ENCODE results near the gene ZNF470.
A peak's percentile ranks its signal among the peaks of the same experiment; 100 is the strongest.

Gene ZNF470

GRCh38 chr19:56543776-56544175 lies 23.5 kb upstream of the ZNF470 start:
- peaks cover 3% of the 10 kb centered on the region; the same call in 1 of the 2 replicates for H3K9me3 ChIP-seq
- DNase-seq = no peak
- no peaks in the 10 kb centered on the region for H3K4me1 ChIP-seq
- peaks cover 3% of the 10 kb centered on the region for H3K36me3 ChIP-seq
- H3K4me3 ChIP-seq (ENCODE audit: low read depth, low read length) = no peak overlapping the region
- H3K27me3 ChIP-seq = no peaks in the 10 kb centered on the region
- TF ChIP-seq CTCF (IDR thresholded peaks at IDR 0.05; ENCODE audit: low read depth, low read length) = no peak

GRCh38 chr19:56547535-56547934 lies 19.7 kb upstream of the ZNF470 start:
- TF ChIP-seq CTCF (IDR thresholded peaks at IDR 0.05; ENCODE audit: low read depth, low read length) = peak; percentile 42
- no peaks in the 10 kb centered on the region for H3K9me3 ChIP-seq
- peaks cover 18% of the 10 kb centered on the region for H3K36me3 ChIP-seq
- H3K27me3 ChIP-seq = no peaks in the 10 kb centered on the region
- no peaks in the 10 kb centered on the region for H3K4me1 ChIP-seq
- DNase-seq = peak; percentile 22
- no peak overlapping the region for H3K4me3 ChIP-seq (ENCODE audit: low read depth, low read length)

GRCh38 chr19:56554272-56554869 lies 12.9 kb upstream of the ZNF470 start:
- TF ChIP-seq CTCF (IDR thresholded peaks at IDR 0.05; ENCODE audit: low read depth, low read length) = no peak
- DNase-seq = no peak

GRCh38 chr19:56562766-56563165 lies 4.5 kb upstream of the ZNF470 start:
- H3K27me3 ChIP-seq = no peaks in the 10 kb centered on the region
- TF ChIP-seq CTCF (IDR thresholded peaks at IDR 0.05; ENCODE audit: low read depth, low read length) = no peak
- no peak overlapping the region for H3K4me3 ChIP-seq (ENCODE audit: low read depth, low read length)
- DNase-seq = no peak
- H3K9me3 ChIP-seq = peaks cover 4% of the 10 kb centered on the region; the same call in 1 of the 2 replicates
- H3K4me1 ChIP-seq = no peaks in the 10 kb centered on the region
- no peaks in the 10 kb centered on the region for H3K36me3 ChIP-seq

More at GRCh38 chr19:56554272-56554869, 12.9 kb upstream of the ZNF470 start:
- Histone ChIP-seq H3K9me3 (peaks cover 8% of the 10 kb centered on the region), H3K27me3 (no peaks in the 10 kb centered on the region), H3K4me3 (ENCODE audit: low read depth, low read length) (no peak overlapping the region), H3K36me3 (peaks cover 24% of the 10 kb centered on the region), H3K4me1 (no peaks in the 10 kb centered on the region)

- Histone ChIP-seq H3K4me1 (no peaks in the 10 kb centered on the region), H3K27me3 (no peaks in the 10 kb centered on the region), H3K36me3 (peaks cover 5% of the 10 kb centered on the region; the same call in 1 of the 2 replicates), H3K4me3 (ENCODE audit: low read depth, low read length) (peak overlapping the region; percentile 96), H3K9me3 (no peaks in the 10 kb centered on the region)
- DNase-seq = peak; percentile 68
- TF ChIP-seq CTCF (IDR thresholded peaks at IDR 0.05; ENCODE audit: low read depth, low read length) = no peak
Measured at GRCh38 chr19:56566904-56567273, 379 bp upstream of the ZNF470 start.

GRCh38 chr19:56572589-56572988 lies 5.3 kb downstream of the ZNF470 start:
- no peak for TF ChIP-seq CTCF (IDR thresholded peaks at IDR 0.05; ENCODE audit: low read depth, low read length)
- no peaks in the 10 kb centered on the region for H3K4me1 ChIP-seq
- DNase-seq = no peak
- no peak overlapping the region for H3K4me3 ChIP-seq (ENCODE audit: low read depth, low read length)
- peaks cover 6% of the 10 kb centered on the region; the same call in 1 of the 2 replicates for H3K9me3 ChIP-seq
- no peaks in the 10 kb centered on the region for H3K27me3 ChIP-seq
- H3K36me3 ChIP-seq = peaks cover 5% of the 10 kb centered on the region; the same call in 1 of the 2 replicates

Measured in BE2C (cell line).